Fibroblast of lung (primary cell): ENCODE measurements around the gene CCDC87. TPM values are rescaled to one million over a fixed set of nuclear protein-coding genes. Genes with fewer than 3 reads are reported as not detected.
"Not testable (repeated sequence)": the region's sequence is repeated elsewhere in the genome, so short reads cannot be mapped to it uniquely, and the experiment has no call there.

ENCODE experiments used
- DNase-seq, 2 donors: peaks; one replicate each; pipeline versions ENCODE4 v3.0.0 to v3.0.0-alpha.2; 2010; ENCODE audit warnings: low read depth in 2 of 2
- H2AFZ ChIP-seq: 2 replicates; pipeline ENCODE4 v1.5.1; 2012; ENCODE audit warnings: low read length, control low read depth, inconsistent platforms
- H3K27ac ChIP-seq: 2 replicates; pipeline ENCODE4 v1.5.1; 2011; ENCODE audit warnings: low read length, control low read depth; ENCODE audit not compliant: insufficient read depth
- H3K27me3 ChIP-seq: 2 replicates; pipeline ENCODE4 v1.5.1; 2011; ENCODE audit warnings: mild to moderate bottlenecking, low read length; ENCODE audit not compliant: control insufficient read depth, insufficient read depth
- H3K36me3 ChIP-seq: 2 replicates; pipeline ENCODE4 v1.5.1; 2011; ENCODE audit warnings: low read length; ENCODE audit not compliant: control insufficient read depth, insufficient read depth
- H3K4me1 ChIP-seq: 2 replicates; pipeline ENCODE4 v1.5.1; 2011; ENCODE audit warnings: low read length; ENCODE audit not compliant: control insufficient read depth, insufficient read depth; ENCODE audit errors: extremely low read depth
- H3K4me2 ChIP-seq: 2 replicates; pipeline ENCODE4 v1.5.1; 2011; ENCODE audit warnings: low read length, control low read depth; ENCODE audit not compliant: insufficient read depth; ENCODE audit errors: extremely low read depth
- H3K4me3 ChIP-seq, 4 experiments: fragments of 200-600 bp in 1 of 4; sonication (generic) in 1 of 4; replicated peaks in 1 of 4; 2 replicates each; pipeline ENCODE4 v1.5.1; 2011 to 2016; ENCODE audit warnings: low read length in 4 of 4, low read depth in 3 of 4, mild to moderate bottlenecking in 3 of 4, control low read depth in 2 of 4, inconsistent platforms in 1 of 4, mixed read lengths in 1 of 4; ENCODE audit not compliant: insufficient read depth in 1 of 4; ENCODE audit errors: control extremely low read depth in 1 of 4
- H3K79me2 ChIP-seq: 2 replicates; pipeline ENCODE4 v1.5.1; 2012; ENCODE audit warnings: mild to moderate bottlenecking, low read length, inconsistent platforms; ENCODE audit not compliant: control insufficient read depth, insufficient read depth
- H3K9ac ChIP-seq: 2 replicates; pipeline ENCODE4 v1.5.1; 2011; ENCODE audit warnings: mild to moderate bottlenecking, low read length, control low read depth; ENCODE audit not compliant: insufficient read depth
- H3K9me3 ChIP-seq: 2 replicates; pipeline ENCODE4 v1.5.1; 2012; ENCODE audit warnings: low read depth, low read length; ENCODE audit not compliant: control insufficient read depth, insufficient read depth
- H4K20me1 ChIP-seq: 2 replicates; pipeline ENCODE4 v1.5.1; 2011; ENCODE audit warnings: low read length; ENCODE audit not compliant: control insufficient read depth, insufficient read depth; ENCODE audit errors: extremely low read depth
- CTCF ChIP-seq, 2 donors: IDR thresholded peaks in 1 of 2; conservative IDR thresholded peaks in 1 of 2; 1 replicate in 1 of 2; 2 replicates in 1 of 2; pipeline ENCODE4 v1.5.1; 2011 to 2012; ENCODE audit warnings: low read length in 2 of 2, control low read depth in 1 of 2, inconsistent platforms in 1 of 2, low read depth in 1 of 2, mild to moderate bottlenecking in 1 of 2
- EZH2 ChIP-seq: IDR thresholded peaks from 2 replicates; pipeline ENCODE4 v1.5.1; 2012; ENCODE audit warnings: low read length, control low read depth, mild to moderate bottlenecking; ENCODE audit errors: missing control alignments
- polyA plus RNA-seq, 2 donors: library from polyadenylated mRNA; depleted of rRNA in 1 of 2; stranded (reverse) in 1 of 2; unstranded in 1 of 2; fragments of >200 nt; gene quantifications; 2 replicates each; pipeline ENCODE4 v1.2.1, GENCODE V29; 2011 to 2012; ENCODE audit warnings: missing spikeins in 1 of 2
- total RNA-seq: library from RNA; depleted of rRNA; stranded (reverse); fragments of >200 nt; gene quantifications from 2 replicates; pipeline ENCODE4 v1.2.1, GENCODE V29; 2014

CCDC87 gene
- total and polyA plus RNA-seq, 2 donors (not counting 1 experiment from before 2014, with no cell fraction given), result 0.11 to 0.33 TPM

GRCh38 chr11:66612458-66612857, 19.6 kb upstream of the CCDC87 start:
- H3K27me3 ChIP-seq, result no peaks in the 10 kb centered on the region
- no peak for DNase-seq
- TF ChIP-seq CTCF (conservative IDR thresholded peaks at IDR 0.05 in 1 of 2, IDR thresholded peaks at IDR 0.05 in 1 of 2; ENCODE audit: low read depth in 1 of 2, low read length in 2 of 2), result no peak
- TF ChIP-seq EZH2, result no peak
- no peaks in the 10 kb centered on the region for H3K36me3 ChIP-seq
- no peaks in the 10 kb centered on the region for H4K20me1 ChIP-seq
- H3K79me2 ChIP-seq, result peaks cover 10% of the 10 kb centered on the region
- H3K9ac ChIP-seq, result no peak overlapping the region
- no peak overlapping the region for H3K4me2 ChIP-seq
- H3K4me1 ChIP-seq, result no peaks in the 10 kb centered on the region
- H3K27ac ChIP-seq, result no peak overlapping the region
- no peak overlapping the region for H2AFZ ChIP-seq
- H3K4me3 ChIP-seq, result no peak overlapping the region
- H3K9me3 ChIP-seq, result no peaks in the 10 kb centered on the region

GRCh38 chr11:66609721-66610617, 17.1 kb upstream of the CCDC87 start:
- Histone ChIP-seq H3K4me2 (no peak overlapping the region), H2AFZ (no peak overlapping the region), H3K36me3 (no peaks in the 10 kb centered on the region), H3K4me1 (peaks cover 4% of the 10 kb centered on the region), H3K9me3 (no peaks in the 10 kb centered on the region), H3K27me3 (no peaks in the 10 kb centered on the region), H3K27ac (no peak overlapping the region), H4K20me1 (no peaks in the 10 kb centered on the region), H3K9ac (no peak overlapping the region), H3K4me3 (no peak overlapping the region), H3K79me2 (no peaks in the 10 kb centered on the region)
- DNase-seq, result no peak
- TF ChIP-seq CTCF (conservative IDR thresholded peaks at IDR 0.05 in 1 of 2, IDR thresholded peaks at IDR 0.05 in 1 of 2; ENCODE audit: low read depth in 1 of 2, low read length in 2 of 2) (no peak), EZH2 (no peak)

DNA sequence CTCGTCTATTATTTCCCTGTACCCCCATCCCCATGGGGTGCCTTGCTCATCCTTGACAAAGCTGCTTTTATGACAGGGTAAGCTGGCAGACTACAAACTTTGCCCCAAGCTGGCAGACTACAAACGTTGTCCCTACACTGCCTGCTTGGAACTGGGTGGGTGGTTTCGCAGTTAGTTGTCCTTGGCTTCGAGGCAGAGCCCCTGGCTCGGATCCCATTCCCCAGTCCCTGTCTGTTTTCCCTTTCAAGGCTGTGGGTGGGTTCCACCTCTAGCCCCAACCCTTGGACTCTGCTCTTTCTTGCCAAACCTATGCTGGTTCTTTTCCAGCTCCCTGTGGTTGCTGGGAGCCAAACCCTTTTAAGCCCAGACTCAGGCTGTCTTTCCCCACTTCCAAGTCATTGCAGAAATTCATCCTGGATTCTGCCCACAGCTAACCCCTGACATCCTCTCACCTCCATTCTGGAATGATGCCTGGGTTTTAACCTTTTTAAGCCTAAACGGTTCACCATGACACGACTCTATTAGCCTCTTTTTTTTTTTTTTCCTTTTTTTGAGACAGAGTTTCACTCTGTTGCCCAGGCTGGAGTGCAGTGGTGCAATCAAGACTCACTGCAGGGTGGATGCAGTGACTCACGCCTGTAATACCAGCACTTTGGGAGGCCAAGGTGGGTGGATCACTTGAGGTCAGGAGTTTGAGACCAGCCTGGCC, 14.4 kb upstream of the CCDC87 start:
- peak overlapping the region; percentile 60 for H3K4me2 ChIP-seq
- DNase-seq, result peak; percentile 78 to 92
- TF ChIP-seq CTCF (conservative IDR thresholded peaks at IDR 0.05 in 1 of 2, IDR thresholded peaks at IDR 0.05 in 1 of 2; ENCODE audit: low read depth in 1 of 2, low read length in 2 of 2), result no peak
- TF ChIP-seq EZH2, result no peak
- H3K4me1 ChIP-seq, result peaks cover 7% of the 10 kb centered on the region
- H3K27me3 ChIP-seq, result no peaks in the 10 kb centered on the region
- no peak overlapping the region for H3K9ac ChIP-seq
- no peak overlapping the region for H2AFZ ChIP-seq
- H3K79me2 ChIP-seq, result no peaks in the 10 kb centered on the region
- no peaks in the 10 kb centered on the region for H4K20me1 ChIP-seq
- peak overlapping the region; percentile 52 for H3K27ac ChIP-seq
- H3K9me3 ChIP-seq, result no peaks in the 10 kb centered on the region
- no peak overlapping the region for H3K4me3 ChIP-seq
- H3K36me3 ChIP-seq, result peaks cover 2% of the 10 kb centered on the region

DNA sequence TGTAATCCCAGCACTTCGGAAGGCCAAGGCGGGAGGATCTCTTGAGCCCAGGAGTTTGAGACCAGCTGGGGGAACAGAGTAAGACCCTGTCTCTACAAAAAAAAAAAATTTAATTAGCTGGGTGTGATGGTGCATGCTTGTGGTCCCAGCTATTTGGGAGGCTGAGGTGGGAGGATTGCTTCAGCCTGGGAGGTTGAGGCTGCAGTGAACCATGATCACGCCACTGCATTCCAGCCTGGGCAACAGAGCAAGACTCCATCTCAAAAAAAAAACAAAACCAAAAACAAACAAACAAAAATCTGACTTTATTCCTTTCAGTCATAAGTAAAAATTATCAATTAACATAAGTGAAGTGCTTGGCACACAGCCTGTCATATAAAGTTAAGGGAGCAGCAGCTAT, 13.7 kb upstream of the CCDC87 start:
- not testable (repeated sequence) for H3K4me2 ChIP-seq, DNase-seq, H3K4me1 ChIP-seq, H3K4me3 ChIP-seq, H3K36me3 ChIP-seq, H3K27me3 ChIP-seq, H2AFZ ChIP-seq, H3K27ac ChIP-seq, H3K9me3 ChIP-seq, H3K79me2 ChIP-seq, H3K9ac ChIP-seq, H4K20me1 ChIP-seq
